ENCODE measurements around the gene MEIS2.

Gene MEIS2

DNA sequence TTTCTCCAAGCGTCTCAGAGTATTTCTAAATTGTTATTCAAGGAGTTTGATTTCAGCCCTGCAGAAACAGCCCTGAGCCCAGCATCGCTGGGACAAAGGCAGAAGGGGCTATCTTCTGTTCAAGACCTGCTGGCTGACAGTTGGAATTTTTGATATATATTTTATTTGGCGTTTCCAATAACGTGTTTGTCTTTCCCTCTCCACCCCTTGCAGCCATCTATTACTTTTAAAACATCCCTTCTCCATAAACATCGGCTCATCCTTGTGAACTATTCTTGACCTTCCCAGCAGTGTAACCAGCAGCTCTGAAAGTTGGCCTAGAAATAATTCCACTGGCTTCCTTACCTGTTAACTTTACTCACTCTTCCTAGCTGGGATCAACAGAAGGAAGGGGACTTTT lies 5.5 kb upstream of the MEIS2 start (continued):
- TF ChIP-seq ZNF169 (tag by site-specific recombination; IDR thresholded peaks at IDR 0.05) (no peak), IKZF3 (tag by site-specific recombination; IDR thresholded peaks at IDR 0.05) (no peak), ATF2 (tag by site-specific recombination; IDR thresholded peaks at IDR 0.05; ENCODE audit: low read depth) (no peak), ZNF10 (tag by site-specific recombination; IDR thresholded peaks at IDR 0.05) (no peak), ZBTB26 (tag by site-specific recombination; optimal IDR thresholded peaks at IDR 0.05) (no peak)

GRCh38 chr15:37105029-37105428 lies 4.7 kb upstream of the MEIS2 start:
- CTCF ChIA-PET: interaction anchor here (0.6 to 1.6 kb wide), 3 partner anchors 222 to 1587 kb away, joined by 3 to 4 read pairs (median 4); no protein-coding TSS in a partner anchor

GRCh38 chr15:37104424-37104981 lies 4.2 kb upstream of the MEIS2 start:
- H3K4me3 ChIP-seq (ENCODE audit: low read depth, low read length): no peak overlapping the region
- no peaks in the 10 kb centered on the region for H3K36me3 ChIP-seq (ENCODE audit: control insufficient read depth in 2 of 2, insufficient read depth in 1 of 2, low read length in 2 of 2)
- TF ChIP-seq, protein P1, sequence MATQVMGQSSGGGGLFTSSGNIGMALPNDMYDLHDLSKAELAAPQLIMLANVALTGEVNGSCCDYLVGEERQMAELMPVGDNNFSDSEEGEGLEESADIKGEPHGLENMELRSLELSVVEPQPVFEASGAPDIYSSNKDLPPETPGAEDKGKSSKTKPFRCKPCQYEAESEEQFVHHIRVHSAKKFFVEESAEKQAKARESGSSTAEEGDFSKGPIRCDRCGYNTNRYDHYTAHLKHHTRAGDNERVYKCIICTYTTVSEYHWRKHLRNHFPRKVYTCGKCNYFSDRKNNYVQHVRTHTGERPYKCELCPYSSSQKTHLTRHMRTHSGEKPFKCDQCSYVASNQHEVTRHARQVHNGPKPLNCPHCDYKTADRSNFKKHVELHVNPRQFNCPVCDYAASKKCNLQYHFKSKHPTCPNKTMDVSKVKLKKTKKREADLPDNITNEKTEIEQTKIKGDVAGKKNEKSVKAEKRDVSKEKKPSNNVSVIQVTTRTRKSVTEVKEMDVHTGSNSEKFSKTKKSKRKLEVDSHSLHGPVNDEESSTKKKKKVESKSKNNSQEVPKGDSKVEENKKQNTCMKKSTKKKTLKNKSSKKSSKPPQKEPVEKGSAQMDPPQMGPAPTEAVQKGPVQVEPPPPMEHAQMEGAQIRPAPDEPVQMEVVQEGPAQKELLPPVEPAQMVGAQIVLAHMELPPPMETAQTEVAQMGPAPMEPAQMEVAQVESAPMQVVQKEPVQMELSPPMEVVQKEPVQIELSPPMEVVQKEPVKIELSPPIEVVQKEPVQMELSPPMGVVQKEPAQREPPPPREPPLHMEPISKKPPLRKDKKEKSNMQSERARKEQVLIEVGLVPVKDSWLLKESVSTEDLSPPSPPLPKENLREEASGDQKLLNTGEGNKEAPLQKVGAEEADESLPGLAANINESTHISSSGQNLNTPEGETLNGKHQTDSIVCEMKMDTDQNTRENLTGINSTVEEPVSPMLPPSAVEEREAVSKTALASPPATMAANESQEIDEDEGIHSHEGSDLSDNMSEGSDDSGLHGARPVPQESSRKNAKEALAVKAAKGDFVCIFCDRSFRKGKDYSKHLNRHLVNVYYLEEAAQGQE (tag by site-specific recombination; IDR thresholded peaks at IDR 0.05): peak; percentile 84
- 0 out of 2 replicates have a peak, but pooled peaks have one; percentile 34 for TF ChIP-seq FEZF1 (tag by site-specific recombination; IDR thresholded peaks at IDR 0.05)
- no peak for TF ChIP-seq ZBTB48 (tag by site-specific recombination; IDR thresholded peaks at IDR 0.05)
- TF ChIP-seq ZNF292 (tag by site-specific recombination; IDR thresholded peaks at IDR 0.05; ENCODE audit: borderline replicate concordance, low read depth): no peak
- peaks cover 7% of the 10 kb centered on the region; the same call in 1 of the 2 replicates for H3K4me1 ChIP-seq (ENCODE audit: control insufficient read depth, insufficient read depth, low read length)
- ChIA-PET POLR2A (no interaction called here), CTCF (interaction anchor here (0.6 to 1.5 kb wide), 2 partner anchors 221 to 604 kb away, joined by 3 to 4 read pairs; no protein-coding TSS in a partner anchor)
- H3K9me3 ChIP-seq (ENCODE audit: control insufficient read depth, insufficient read depth, low read depth, low read length): no peaks in the 10 kb centered on the region
- no peak overlapping the region for H3K27ac ChIP-seq (ENCODE audit: extremely low read depth, low read depth, low read length)

More at GRCh38 chr15:37105029-37105428, 4.7 kb upstream of the MEIS2 start:
- Histone ChIP-seq H3K27ac (ENCODE audit: extremely low read depth, low read depth, low read length) (no peak overlapping the region), H3K4me3 (ENCODE audit: low read depth, low read length) (no peak overlapping the region), H3K4me1 (ENCODE audit: control insufficient read depth, insufficient read depth, low read length) (peaks cover 7% of the 10 kb centered on the region; the same call in 1 of the 2 replicates), H3K36me3 (ENCODE audit: control insufficient read depth in 2 of 2, insufficient read depth in 1 of 2, low read length in 2 of 2) (no peaks in the 10 kb centered on the region), H3K9me3 (ENCODE audit: control insufficient read depth, insufficient read depth, low read depth, low read length) (no peaks in the 10 kb centered on the region)
- POLR2A ChIA-PET: no interaction called here
- TF ChIP-seq ZNF76 (tag by site-specific recombination; IDR thresholded peaks at IDR 0.05; ENCODE audit: borderline replicate concordance, low read depth) (no peak), SP2 (tag by site-specific recombination; IDR thresholded peaks at IDR 0.05) (no peak), ZIC2 (tag by site-specific recombination; IDR thresholded peaks at IDR 0.05) (no peak), BCL11B (tag by site-specific recombination; IDR thresholded peaks at IDR 0.05; ENCODE audit: low read depth) (no peak), BCL11A (tag by site-specific recombination; IDR thresholded peaks at IDR 0.05; ENCODE audit: low read depth) (no peak), ZNF623 (tag by site-specific recombination; IDR thresholded peaks at IDR 0.05) (no peak), REPIN1 (tag by site-specific recombination; IDR thresholded peaks at IDR 0.05; ENCODE audit: low read depth) (no peak), ZNF37A (tag by site-specific recombination; IDR thresholded peaks at IDR 0.05) (no peak), ZNF394 (tag by site-specific recombination; IDR thresholded peaks at IDR 0.05; ENCODE audit: borderline replicate concordance) (no peak), ZNF202 (tag by site-specific recombination; IDR thresholded peaks at IDR 0.05; ENCODE audit: borderline replicate concordance) (no peak), ZBTB26 (tag by site-specific recombination; optimal IDR thresholded peaks at IDR 0.05) (no peak), ZNF670 (tag by site-specific recombination; IDR thresholded peaks at IDR 0.05; ENCODE audit: low read depth) (no peak), ZNF658 (tag by site-specific recombination; IDR thresholded peaks at IDR 0.05) (no peak), ZBTB8A (tag by site-specific recombination; IDR thresholded peaks at IDR 0.05) (no peak), ZNF548 (tag by site-specific recombination; IDR thresholded peaks at IDR 0.05) (no peak)
- TF ChIP-seq, protein P2, sequence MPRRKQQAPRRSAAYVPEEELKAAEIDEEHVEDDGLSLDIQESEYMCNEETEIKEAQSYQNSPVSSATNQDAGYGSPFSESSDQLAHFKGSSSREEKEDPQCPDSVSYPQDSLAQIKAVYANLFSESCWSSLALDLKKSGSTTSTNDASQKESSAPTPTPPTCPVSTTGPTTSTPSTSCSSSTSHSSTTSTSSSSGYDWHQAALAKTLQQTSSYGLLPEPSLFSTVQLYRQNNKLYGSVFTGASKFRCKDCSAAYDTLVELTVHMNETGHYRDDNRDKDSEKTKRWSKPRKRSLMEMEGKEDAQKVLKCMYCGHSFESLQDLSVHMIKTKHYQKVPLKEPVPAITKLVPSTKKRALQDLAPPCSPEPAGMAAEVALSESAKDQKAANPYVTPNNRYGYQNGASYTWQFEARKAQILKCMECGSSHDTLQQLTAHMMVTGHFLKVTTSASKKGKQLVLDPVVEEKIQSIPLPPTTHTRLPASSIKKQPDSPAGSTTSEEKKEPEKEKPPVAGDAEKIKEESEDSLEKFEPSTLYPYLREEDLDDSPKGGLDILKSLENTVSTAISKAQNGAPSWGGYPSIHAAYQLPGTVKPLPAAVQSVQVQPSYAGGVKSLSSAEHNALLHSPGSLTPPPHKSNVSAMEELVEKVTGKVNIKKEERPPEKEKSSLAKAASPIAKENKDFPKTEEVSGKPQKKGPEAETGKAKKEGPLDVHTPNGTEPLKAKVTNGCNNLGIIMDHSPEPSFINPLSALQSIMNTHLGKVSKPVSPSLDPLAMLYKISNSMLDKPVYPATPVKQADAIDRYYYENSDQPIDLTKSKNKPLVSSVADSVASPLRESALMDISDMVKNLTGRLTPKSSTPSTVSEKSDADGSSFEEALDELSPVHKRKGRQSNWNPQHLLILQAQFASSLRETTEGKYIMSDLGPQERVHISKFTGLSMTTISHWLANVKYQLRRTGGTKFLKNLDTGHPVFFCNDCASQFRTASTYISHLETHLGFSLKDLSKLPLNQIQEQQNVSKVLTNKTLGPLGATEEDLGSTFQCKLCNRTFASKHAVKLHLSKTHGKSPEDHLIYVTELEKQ (tag by site-specific recombination; IDR thresholded peaks at IDR 0.05; ENCODE audit: borderline replicate concordance): no peak

All from HEK293 (cell line).